H1 (cell line): Measurements from ENCODE around the gene SEZ6L. TPM values are rescaled to one million over a fixed set of nuclear protein-coding genes. Genes with fewer than 3 reads are reported as not detected.

Experiments
- CTCF ChIA-PET: fragments of 300-600 bp; sonication (Branson Sonifier 250); formaldehyde crosslinking; loops from one replicate; lab custom pipeline; 2021; ENCODE audit not compliant: partially characterized antibody; lab: Charles Lee
- POLR2A ChIA-PET: fragments of 300-600 bp; sonication (Branson Sonifier 250); formaldehyde crosslinking; loops from one replicate; lab custom pipeline; 2021; ENCODE audit warnings: inconsistent platforms; ENCODE audit not compliant: partially characterized antibody; lab: Charles Lee
- DNase-seq, 2 experiments: peaks; one replicate each; pipeline versions ENCODE4 v3.0.0 to v3.0.0-alpha.2; 2010 to 2022; ENCODE audit warnings: low spot score in 2 of 2, low read depth in 1 of 2, mixed read lengths in 1 of 2
- FAIRE-seq: peaks from 2 replicates; lab custom pipeline; 2011; peaks lifted over from hg19 to GRCh38; lab: Jason Lieb, UNC
- H2AFZ ChIP-seq: 2 replicates; pipeline ENCODE4 v1.8.1; 2012; ENCODE audit warnings: low read length, inconsistent platforms
- H2AK5ac ChIP-seq: 2 replicates; pipeline ENCODE4 v1.6.1; 2013; ENCODE audit warnings: low read depth, low read length
- H2BK120ac ChIP-seq: replicated peaks from 2 replicates; pipeline ENCODE3; 2013; ENCODE audit warnings: low read depth, low read length, inconsistent platforms
- H2BK12ac ChIP-seq: 2 replicates; pipeline ENCODE4 v1.6.1; 2013; ENCODE audit warnings: low read depth, low read length
- H2BK15ac ChIP-seq: 2 replicates; pipeline ENCODE4 v1.6.1; 2013; ENCODE audit warnings: low read length
- H2BK20ac ChIP-seq: 2 replicates; pipeline ENCODE4 v1.6.1; 2013; ENCODE audit warnings: low read length
- H2BK5ac ChIP-seq: 2 replicates; pipeline ENCODE4 v1.6.1; 2013; ENCODE audit warnings: low read depth, low read length
- H3K14ac ChIP-seq: 2 replicates; pipeline ENCODE4 v1.6.1; 2013; ENCODE audit warnings: inconsistent platforms; ENCODE audit not compliant: insufficient read length
- H3K18ac ChIP-seq: 2 replicates; pipeline ENCODE4 v1.6.1; 2013; ENCODE audit warnings: low read length; ENCODE audit errors: extremely low read depth
- H3K23ac ChIP-seq: 2 replicates; pipeline ENCODE4 v1.6.1; 2013; ENCODE audit warnings: inconsistent platforms; ENCODE audit not compliant: insufficient read length
- H3K23me2 ChIP-seq: 2 replicates; pipeline ENCODE4 v1.6.1; 2013; ENCODE audit warnings: low read depth, low read length
- H3K27ac ChIP-seq: 2 replicates; pipeline ENCODE4 v1.6.1; 2011; ENCODE audit warnings: low read depth, low read length, inconsistent platforms
- H3K27me3 ChIP-seq, 4 experiments: replicated peaks in 1 of 4; 1 replicate in 1 of 4; 2 replicates in 3 of 4; pipeline versions ENCODE4 v1.6.1 to v1.8.1; 2011 to 2013; ENCODE audit warnings: low read length in 3 of 4, mild to moderate bottlenecking in 3 of 4, inconsistent platforms in 2 of 4, mixed read lengths in 2 of 4, moderate library complexity in 1 of 4; ENCODE audit not compliant: control insufficient read depth in 3 of 4, insufficient read depth in 3 of 4; ENCODE audit errors: extremely low read depth in 1 of 4
- H3K36me3 ChIP-seq, 4 experiments: 2 replicates each; pipeline versions ENCODE4 v1.6.1 to v1.8.1; 2011 to 2013; ENCODE audit warnings: mild to moderate bottlenecking in 4 of 4, low read length in 3 of 4, moderate library complexity in 2 of 4, control low read depth in 1 of 4, inconsistent platforms in 1 of 4; ENCODE audit not compliant: insufficient read depth in 4 of 4, control insufficient read depth in 2 of 4
- H3K4ac ChIP-seq: replicated peaks from 2 replicates; pipeline ENCODE3; 2013; ENCODE audit warnings: low read length, low read depth, mixed read lengths, inconsistent platforms; ENCODE audit not compliant: insufficient read length
- H3K4me1 ChIP-seq, 4 experiments: replicated peaks in 1 of 4; 1 replicate in 1 of 4; 2 replicates in 3 of 4; pipeline versions ENCODE4 v1.6.1 to v1.8.1; 2011 to 2013; ENCODE audit warnings: low read length in 3 of 4, inconsistent platforms in 2 of 4, mixed read lengths in 1 of 4; ENCODE audit not compliant: insufficient read depth in 4 of 4, control insufficient read depth in 3 of 4
- H3K4me2 ChIP-seq, 2 experiments: 2 replicates each; pipeline versions ENCODE4 v1.6.1 to v1.8.1; 2011 to 2013; ENCODE audit warnings: low read depth in 2 of 2, low read length in 2 of 2, control low read depth in 1 of 2, inconsistent platforms in 1 of 2, mild to moderate bottlenecking in 1 of 2; ENCODE audit not compliant: insufficient read depth in 1 of 2
- H3K4me3 ChIP-seq, 4 experiments: fragments of 200-600, 300-600 bp in 1 of 4; sonication (generic), shearing (Covaris generic), sonication (Bioruptor Twin) in 1 of 4; 2 replicates each; pipeline versions ENCODE4 v1.5.1 to v1.8.1; 2011 to 2016; ENCODE audit warnings: low read length in 4 of 4, low read depth in 3 of 4, control low read depth in 2 of 4, inconsistent platforms in 2 of 4, mild to moderate bottlenecking in 2 of 4, mixed read lengths in 1 of 4, moderate library complexity in 1 of 4; ENCODE audit not compliant: insufficient read depth in 2 of 4; ENCODE audit errors: extremely low read depth in 1 of 4
- H3K56ac ChIP-seq: replicated peaks from 2 replicates; pipeline ENCODE3; 2013; ENCODE audit warnings: low read depth, mild to moderate bottlenecking, mixed read lengths, low read length, inconsistent platforms; ENCODE audit not compliant: insufficient read length
- H3K79me1 ChIP-seq: 2 replicates; pipeline ENCODE4 v1.6.1; 2013; ENCODE audit warnings: low read depth, low read length, control low read depth
- H3K79me2 ChIP-seq, 2 experiments: 2 replicates each; pipeline versions ENCODE4 v1.6.1 to v1.8.1; 2012 to 2013; ENCODE audit warnings: low read length in 2 of 2, mild to moderate bottlenecking in 2 of 2, inconsistent platforms in 1 of 2; ENCODE audit not compliant: insufficient read depth in 2 of 2, control insufficient read depth in 1 of 2
- H3K9ac ChIP-seq, 4 experiments: replicated peaks in 1 of 4; 1 replicate in 1 of 4; 2 replicates in 3 of 4; pipeline versions ENCODE4 v1.6.1 to v1.8.1; 2011 to 2013; ENCODE audit warnings: low read depth in 3 of 4, low read length in 3 of 4, control low read depth in 2 of 4, mild to moderate bottlenecking in 2 of 4, moderate library complexity in 2 of 4, inconsistent platforms in 1 of 4; ENCODE audit errors: extremely low read depth in 1 of 4
- H3K9me3 ChIP-seq, 2 experiments: 2 replicates each; pipeline versions ENCODE4 v1.6.1 to v1.8.1; 2012 to 2013; ENCODE audit warnings: mild to moderate bottlenecking in 2 of 2, moderate library complexity in 2 of 2, control low read depth in 1 of 2, inconsistent platforms in 1 of 2, low read depth in 1 of 2, low read length in 1 of 2, mixed read lengths in 1 of 2; ENCODE audit not compliant: insufficient read depth in 2 of 2
- H4K20me1 ChIP-seq, 2 experiments: replicated peaks in 1 of 2; 2 replicates each; pipeline versions ENCODE3 to v1.8.1; 2011 to 2013; ENCODE audit warnings: inconsistent platforms in 2 of 2, low read length in 2 of 2, mild to moderate bottlenecking in 1 of 2; ENCODE audit not compliant: insufficient read depth in 2 of 2, control insufficient read depth in 1 of 2
- H4K5ac ChIP-seq: 2 replicates; pipeline ENCODE4 v1.6.1; 2013; ENCODE audit warnings: low read length, low read depth, mixed read lengths, inconsistent platforms; ENCODE audit not compliant: insufficient read length
- H4K8ac ChIP-seq: 2 replicates; pipeline ENCODE4 v1.8.0; 2013; ENCODE audit warnings: mild to moderate bottlenecking, moderate library complexity, low read length, inconsistent platforms; ENCODE audit not compliant: insufficient read depth; ENCODE audit errors: extremely low read depth
- H4K91ac ChIP-seq: replicated peaks from 2 replicates; pipeline ENCODE3; 2013; ENCODE audit warnings: low read length, mixed read lengths, inconsistent platforms; ENCODE audit not compliant: insufficient read length
- EP300 ChIP-seq, 2 experiments: IDR thresholded peaks; 1 replicate in 1 of 2; 2 replicates in 1 of 2; pipeline ENCODE4 v1.6.1; 2011 to 2012; ENCODE audit warnings: low read depth in 2 of 2, low read length in 2 of 2, mild to moderate bottlenecking in 2 of 2, borderline replicate concordance in 1 of 2, inconsistent platforms in 1 of 2, moderate library complexity in 1 of 2
- SRF ChIP-seq: IDR thresholded peaks from 2 replicates; pipeline ENCODE4 v1.6.1; 2011; ENCODE audit warnings: mild to moderate bottlenecking, low read depth, low read length, moderate library complexity
- TBP ChIP-seq: IDR thresholded peaks from 2 replicates; pipeline ENCODE4 v1.6.1; 2011; ENCODE audit warnings: low read depth, low read length, improper control_type of control experiment
- WGBS, 2 experiments: shearing (Covaris generic) in 1 of 2; methylation state at CpG; one replicate each; pipeline versions ENCODE4 v1.1.6 to v1.1.7; 2013 to 2015; ENCODE audit warnings: low lambda C conversion rate in 2 of 2, mixed read lengths in 2 of 2, inconsistent platforms in 1 of 2, low coverage in 1 of 2, missing lambda C conversion rate in 1 of 2; ENCODE audit not compliant: insufficient replicate concordance in 2 of 2, insufficient coverage in 1 of 2, insufficient read length in 1 of 2; ENCODE audit errors: extremely low coverage in 1 of 2, missing lambda C conversion rate in 1 of 2; 5-methylcytosine and 5-hydroxymethylcytosine counted together
- polyA plus RNA-seq, 7 experiments: library from polyadenylated mRNA; depleted of rRNA in 3 of 7; stranded (reverse) in 5 of 7; unstranded in 2 of 7; fragments of >200 nt in 5 of 7; fragments of 200-250 nt in 2 of 7; gene quantifications; 1 replicate in 5 of 7; 2 replicates in 1 of 7; 4 replicates in 1 of 7; pipeline versions ENCODE4 v1.2.1 to v1.2.3, GENCODE V29; 2011 to 2013; ENCODE audit warnings: missing spikeins in 2 of 7, mixed read lengths in 2 of 7
- total RNA-seq: library from RNA; stranded (reverse); fragmentation: NEBNext Ultra II Directional; extraction: Animal tissue kit (Norgen Biotek cat#: 25700); gene quantifications from 2 replicates; pipeline ENCODE4 v1.2.1, GENCODE V29; 2021

Gene SEZ6L
- total and polyA plus RNA-seq, 2 of the 8 experiments (the other 6 are each of a cell fraction or from before 2014, with no cell fraction given) = 0.06 to 0.33 TPM

DNA sequence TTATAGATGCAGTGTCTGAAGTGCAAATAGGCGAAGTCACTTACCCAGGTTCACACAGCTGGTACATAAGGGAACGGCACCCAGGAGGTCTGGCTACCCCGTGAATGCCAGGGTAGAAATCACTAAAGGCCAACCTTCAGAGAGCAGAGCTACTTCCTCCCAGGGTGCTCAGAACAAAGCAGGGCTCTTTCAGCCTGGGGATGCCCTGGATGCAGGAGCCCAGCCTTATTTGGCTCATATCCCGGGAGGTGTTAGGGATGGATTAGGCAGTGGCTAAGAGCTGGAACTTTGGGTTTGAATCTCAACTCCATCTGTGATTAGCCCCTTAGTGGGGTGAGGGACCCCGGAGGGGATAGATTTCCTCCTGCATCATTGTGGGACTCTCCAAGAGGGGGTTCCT lies 226.7 kb downstream of the SEZ6L start:
- no peak for FAIRE-seq
- Histone ChIP-seq H2AK5ac (no peak overlapping the region), H2BK15ac (no peak overlapping the region), H2BK120ac (no peak overlapping the region), H3K23me2 (no peaks in the 10 kb centered on the region), H2BK5ac (no peak overlapping the region), H4K20me1 (no peaks in the 10 kb centered on the region), H4K91ac (no peak overlapping the region), H3K27me3 (no peaks in the 10 kb centered on the region), H2BK12ac (no peak overlapping the region), H4K8ac (no peak overlapping the region), H3K4me1 (no peaks in the 10 kb centered on the region), H3K4me2 (no peak overlapping the region), H3K27ac (no peak overlapping the region), H3K9me3 (no peaks in the 10 kb centered on the region), H3K79me2 (no peaks in the 10 kb centered on the region), H2AFZ (no peak overlapping the region), H3K9ac (no peak overlapping the region), H3K23ac (no peak overlapping the region), H2BK20ac (no peak overlapping the region), H3K18ac (no peak overlapping the region), H3K4me3 (no peak overlapping the region), H3K56ac (no peak overlapping the region), H3K4ac (no peak overlapping the region), H3K36me3 (no peaks in the 10 kb centered on the region), H3K14ac (no peak overlapping the region), H3K79me1 (no peaks in the 10 kb centered on the region), H4K5ac (no peak overlapping the region)
- ChIA-PET CTCF (interaction anchor here (0.8 to 9.3 kb wide), 9 partner anchors 9 to 68 kb away, joined by 4 to 98 read pairs (median 8); no protein-coding TSS in a partner anchor), POLR2A (no interaction called here)
- WGBS, 2 experiments = 75% methylated on average over 5 of the region's 5 CpGs; no CpG with 5 or more reads in 1 of the 2 experiments
- no peak for TF ChIP-seq EP300 (IDR thresholded peaks at IDR 0.05; ENCODE audit: borderline replicate concordance in 1 of 2, low read depth in 2 of 2, low read length in 2 of 2)
- TF ChIP-seq SRF = peak; percentile 49; the same call in 1 of the 2 replicates
- no peak for TF ChIP-seq TBP
- no peak for DNase-seq
